ENCODE results near the gene TSPYL4. TPM values are rescaled to one million over a fixed set of nuclear protein-coding genes. Genes with fewer than 3 reads are reported as not detected.

TSPYL4 gene
- total RNA-seq, 4 donors from 2014 or later: 9.7 to 34.9 (median 25.3) TPM

DNA sequence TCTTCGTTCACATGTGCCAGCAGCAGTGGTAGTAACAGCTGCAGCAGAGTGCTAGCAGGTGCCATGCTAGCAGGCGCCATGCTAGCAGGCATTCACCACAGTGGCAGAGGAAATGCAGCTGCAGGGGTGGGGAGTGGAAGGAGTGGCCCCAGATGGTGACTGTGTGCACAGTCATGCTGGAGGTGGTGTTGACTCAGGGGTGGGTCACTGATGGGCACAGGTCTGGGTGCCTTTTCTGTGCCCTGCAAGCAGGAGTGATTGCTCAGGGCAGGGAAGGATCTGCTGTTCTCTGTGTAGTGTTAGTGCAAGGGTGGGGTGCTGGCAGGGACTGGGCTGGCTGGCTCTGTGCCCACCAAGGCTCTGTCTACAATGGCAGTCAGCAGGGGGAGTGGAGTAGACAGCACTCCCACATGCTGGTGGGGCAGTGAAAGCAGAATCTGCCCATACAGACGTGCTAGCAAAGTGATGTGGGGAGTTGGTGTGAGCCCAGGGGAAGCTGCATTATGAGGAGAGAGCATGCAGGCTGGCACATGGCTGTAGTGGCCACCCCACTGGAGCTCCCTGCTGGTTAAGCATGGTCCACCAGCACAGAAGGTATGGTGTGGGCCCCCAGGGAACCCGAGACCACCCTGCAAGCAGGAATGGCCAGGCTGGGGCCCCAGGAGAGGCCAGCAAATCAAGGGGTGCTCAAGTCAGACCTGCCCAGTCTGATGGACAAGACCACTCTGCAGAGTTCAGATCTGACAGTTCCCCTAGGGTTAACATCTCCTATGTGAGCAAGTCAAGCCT, 11.4 kb upstream of the TSPYL4 start:
- no peak for DNase-seq
- Histone ChIP-seq H3K36me3 (no peaks in the 10 kb centered on the region), H3K4me1 (no peaks in the 10 kb centered on the region), H3K27me3 (no peaks in the 10 kb centered on the region), H3K9me3 (no peaks in the 10 kb centered on the region), H3K27ac (no peak overlapping the region), H3K4me3 (no peak overlapping the region)
- intact Hi-C loops (cut with DNase I; ENCODE audit: low total_unique reads): no loop called here
- TF ChIP-seq, protein P1, sequence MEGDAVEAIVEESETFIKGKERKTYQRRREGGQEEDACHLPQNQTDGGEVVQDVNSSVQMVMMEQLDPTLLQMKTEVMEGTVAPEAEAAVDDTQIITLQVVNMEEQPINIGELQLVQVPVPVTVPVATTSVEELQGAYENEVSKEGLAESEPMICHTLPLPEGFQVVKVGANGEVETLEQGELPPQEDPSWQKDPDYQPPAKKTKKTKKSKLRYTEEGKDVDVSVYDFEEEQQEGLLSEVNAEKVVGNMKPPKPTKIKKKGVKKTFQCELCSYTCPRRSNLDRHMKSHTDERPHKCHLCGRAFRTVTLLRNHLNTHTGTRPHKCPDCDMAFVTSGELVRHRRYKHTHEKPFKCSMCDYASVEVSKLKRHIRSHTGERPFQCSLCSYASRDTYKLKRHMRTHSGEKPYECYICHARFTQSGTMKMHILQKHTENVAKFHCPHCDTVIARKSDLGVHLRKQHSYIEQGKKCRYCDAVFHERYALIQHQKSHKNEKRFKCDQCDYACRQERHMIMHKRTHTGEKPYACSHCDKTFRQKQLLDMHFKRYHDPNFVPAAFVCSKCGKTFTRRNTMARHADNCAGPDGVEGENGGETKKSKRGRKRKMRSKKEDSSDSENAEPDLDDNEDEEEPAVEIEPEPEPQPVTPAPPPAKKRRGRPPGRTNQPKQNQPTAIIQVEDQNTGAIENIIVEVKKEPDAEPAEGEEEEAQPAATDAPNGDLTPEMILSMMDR (IDR thresholded peaks at IDR 0.05): no peak
- TF ChIP-seq POLR2A (IDR thresholded peaks at IDR 0.05): no peak

DNA sequence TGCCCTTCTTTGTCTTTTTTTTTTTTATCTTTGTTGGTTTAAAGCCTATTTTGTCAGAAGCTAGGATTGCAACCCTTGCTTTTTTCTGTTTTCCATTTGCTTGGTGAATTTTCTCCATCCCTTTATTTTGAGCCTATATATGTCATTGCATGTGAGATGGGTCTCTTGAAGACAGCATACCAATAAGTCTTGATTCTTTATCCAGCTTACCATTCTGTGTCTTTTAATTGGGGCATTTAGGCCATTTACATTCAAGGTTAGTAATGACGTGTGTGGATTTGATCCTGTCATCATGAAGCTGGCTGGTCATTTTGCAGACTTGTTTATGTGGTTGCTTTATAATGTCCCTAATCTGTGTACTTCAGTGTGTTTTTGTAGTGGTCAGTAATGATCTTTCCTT, 9.5 kb upstream of the TSPYL4 start:
- DNase-seq: no peak
- intact Hi-C loops (cut with DNase I; ENCODE audit: low total_unique reads): no loop called here

DNA sequence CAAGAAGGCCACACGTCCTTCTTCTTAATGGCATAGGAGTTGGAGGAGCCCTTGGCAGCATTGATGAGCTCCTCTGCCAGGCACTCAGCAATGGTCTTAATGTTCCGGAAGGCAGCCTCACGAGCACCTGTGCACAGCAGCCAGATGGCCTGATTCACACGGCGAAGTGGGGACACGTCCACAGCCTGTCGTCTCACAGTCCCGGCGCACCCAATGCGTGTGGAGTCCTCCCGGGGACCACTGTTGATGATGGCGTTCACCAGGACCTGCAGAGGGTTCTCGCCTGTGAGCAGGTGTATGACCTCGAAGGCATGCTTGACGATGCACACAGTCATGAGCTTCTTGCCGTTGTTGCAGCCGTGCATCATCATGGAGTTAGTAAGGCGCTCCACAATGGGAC, 4.6 kb upstream of the TSPYL4 start:
- no peaks in the 10 kb centered on the region for H3K9me3 ChIP-seq
- intact Hi-C loops (cut with DNase I; ENCODE audit: low total_unique reads): no loop called here
- no peaks in the 10 kb centered on the region for H3K27me3 ChIP-seq
- H3K36me3 ChIP-seq: no peaks in the 10 kb centered on the region
- no peak for TF ChIP-seq POLR2A (IDR thresholded peaks at IDR 0.05)
- TF ChIP-seq, protein P1 (IDR thresholded peaks at IDR 0.05): no peak
- no peak overlapping the region for H3K27ac ChIP-seq
- DNase-seq: no peak
- H3K4me1 ChIP-seq: peaks cover 0 to 11% of the 10 kb centered on the region in 2 donors
- no peak overlapping the region for H3K4me3 ChIP-seq

More for the DNA sequence above, 9.5 kb upstream of the TSPYL4 start:
- no peaks in the 10 kb centered on the region for H3K36me3 ChIP-seq
- H3K9me3 ChIP-seq: no peaks in the 10 kb centered on the region
- no peaks in the 10 kb centered on the region for H3K27me3 ChIP-seq
- no peak overlapping the region for H3K4me3 ChIP-seq
- H3K4me1 ChIP-seq: no peaks in the 10 kb centered on the region
- no peak for TF ChIP-seq POLR2A (IDR thresholded peaks at IDR 0.05)
- TF ChIP-seq, protein P1 (IDR thresholded peaks at IDR 0.05): no peak
- H3K27ac ChIP-seq: no peak overlapping the region

DNA sequence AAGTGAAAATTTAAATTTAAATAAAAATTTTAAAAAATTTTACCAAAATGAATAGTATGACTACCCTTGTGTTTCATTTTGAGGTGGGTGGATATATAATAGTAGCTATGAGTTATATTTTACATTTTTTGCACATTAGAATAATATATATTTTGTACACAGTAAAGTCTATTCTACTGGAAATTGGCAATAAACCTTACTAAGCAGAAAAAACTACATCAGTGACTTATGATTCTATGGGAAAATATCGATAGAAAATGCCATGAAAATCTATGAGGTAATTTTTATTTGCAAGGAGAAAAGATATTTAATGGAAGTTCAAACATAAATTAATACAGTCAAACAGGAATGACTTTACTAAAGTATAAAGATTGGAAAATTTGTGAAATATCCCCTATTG, 2.8 kb upstream of the TSPYL4 start:
- Histone ChIP-seq H3K4me3 (no peak overlapping the region), H3K36me3 (no peaks in the 10 kb centered on the region), H3K27ac (no peak overlapping the region), H3K9me3 (no peaks in the 10 kb centered on the region), H3K4me1 (peaks cover 0 to 11% of the 10 kb centered on the region in 2 donors), H3K27me3 (no peaks in the 10 kb centered on the region)
- DNase-seq: no peak
- intact Hi-C loops (cut with DNase I; ENCODE audit: low total_unique reads): no loop called here
- TF ChIP-seq, protein P1 (IDR thresholded peaks at IDR 0.05): no peak
- no peak for TF ChIP-seq POLR2A (IDR thresholded peaks at IDR 0.05)

DNA sequence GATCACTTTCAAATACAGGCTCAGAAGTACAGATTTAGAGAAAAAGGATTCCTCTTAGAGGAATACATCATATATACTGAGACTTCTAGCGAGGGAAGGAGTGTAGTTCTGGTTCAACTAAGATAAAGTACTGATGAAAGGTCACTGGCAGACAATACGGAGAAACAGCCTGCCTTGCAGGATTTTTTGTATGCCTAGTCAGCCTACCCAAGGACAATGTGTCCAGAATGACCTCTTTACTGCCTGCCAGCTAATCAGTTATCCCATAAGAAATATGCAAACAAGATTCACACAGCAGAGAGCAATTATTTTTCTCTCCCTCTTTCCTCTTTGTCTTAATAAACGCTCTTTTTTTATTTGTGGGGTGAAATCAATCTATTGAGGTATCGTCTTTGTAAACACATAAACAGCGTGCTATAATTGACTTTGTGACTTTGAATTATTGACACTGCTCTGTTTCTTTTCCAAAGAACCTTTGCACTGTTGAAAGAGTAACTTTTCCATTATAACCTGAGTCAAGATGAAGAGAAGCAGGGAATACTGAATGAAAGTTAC, 1.4 kb upstream of the TSPYL4 start:
- intact Hi-C loops (cut with DNase I; ENCODE audit: low total_unique reads): no loop called here
- H3K27ac ChIP-seq: peak overlapping the region; percentile 93 to 94
- H3K36me3 ChIP-seq: no peaks in the 10 kb centered on the region
- TF ChIP-seq, protein P1 (IDR thresholded peaks at IDR 0.05): no peak
- no peak for TF ChIP-seq POLR2A (IDR thresholded peaks at IDR 0.05)
- H3K4me3 ChIP-seq: no peak overlapping the region
- H3K27me3 ChIP-seq: no peaks in the 10 kb centered on the region
- H3K4me1 ChIP-seq: peaks cover 5 to 11% of the 10 kb centered on the region in 2 donors
- no peaks in the 10 kb centered on the region for H3K9me3 ChIP-seq
- no peak for DNase-seq
